K562 (cell line): ENCODE data around the gene KRT77. TPM values are rescaled to one million over a fixed set of nuclear protein-coding genes. Genes with fewer than 3 reads are reported as not detected.

Experiments used
- BRCA1 ChIP-seq, 2 experiments: fragments of 450-650 bp in 1 of 2; sonication (generic) in 1 of 2; formaldehyde crosslinking in 1 of 2; IDR thresholded peaks; 2 replicates each; pipeline versions ENCODE4 v1.5.0 to v1.6.1; 2017 to 2020; ENCODE audit warnings: mild to moderate bottlenecking in 1 of 2, missing genetic modification reagents in 1 of 2
- CBX2 ChIP-seq: fragments of 200-600 bp; sonication (generic); IDR thresholded peaks from one replicate; pipeline ENCODE4 v1.6.1; 2012; ENCODE audit warnings: mild to moderate bottlenecking, low read length, inconsistent platforms; ENCODE audit not compliant: insufficient read depth, poor library complexity, severe bottlenecking
- CHD1 ChIP-seq: fragments of 200-600 bp; sonication (generic); IDR thresholded peaks from one replicate; pipeline ENCODE4 v1.6.1; 2012; ENCODE audit warnings: mild to moderate bottlenecking, moderate library complexity, low read length, inconsistent platforms
- FIP1L1 ChIP-seq: fragments of 200-400 bp; formaldehyde crosslinking; IDR thresholded peaks from 2 replicates; pipeline ENCODE4 v1.6.1; 2018; ENCODE audit warnings: mild to moderate bottlenecking, low read depth, low read length; ENCODE audit not compliant: poor library complexity, severe bottlenecking
- HDAC1 ChIP-seq, 2 experiments: fragments of 450-650 bp; IDR thresholded peaks; 2 replicates each; pipeline ENCODE4 v1.6.1; 2016 to 2017; ENCODE audit warnings: inconsistent platforms in 1 of 2, mild to moderate bottlenecking in 1 of 2, moderate library complexity in 1 of 2
- HEY1 ChIP-seq: fragments of 250-450 bp; sonication (Bioruptor Pico); IDR thresholded peaks from 2 replicates; pipeline ENCODE4 v1.5.0; 2020; ENCODE audit warnings: mild to moderate bottlenecking, moderate library complexity, borderline replicate concordance
- KLF6 ChIP-seq: fragments of 250-450 bp; sonication (Bioruptor Pico); IDR thresholded peaks from 2 replicates; pipeline ENCODE4 v1.4.0; 2020; ENCODE audit warnings: mild to moderate bottlenecking, moderate library complexity, borderline replicate concordance
- L3MBTL2 ChIP-seq: fragments of 450-650 bp; IDR thresholded peaks from 2 replicates; pipeline ENCODE4 v1.6.1; 2016; ENCODE audit warnings: mild to moderate bottlenecking, moderate library complexity
- SMAD4 ChIP-seq: fragments of 250-450 bp; sonication (Bioruptor Pico); conservative IDR thresholded peaks from 2 replicates; pipeline ENCODE4 v1.8.0; 2021; ENCODE audit warnings: inconsistent platforms, mild to moderate bottlenecking, moderate library complexity
- SP1 ChIP-seq: sonication (generic); formaldehyde crosslinking; IDR thresholded peaks from 2 replicates; pipeline ENCODE4 v1.8.1; 2022; ENCODE audit warnings: mild to moderate bottlenecking, missing genetic modification reagents
- SUPT5H ChIP-seq: fragments of 450-650 bp; IDR thresholded peaks from 2 replicates; pipeline ENCODE4 v1.6.1; 2016
- TEAD1 ChIP-seq, 2 experiments: fragments of 450-650 bp in 1 of 2; sonication (generic) in 1 of 2; formaldehyde crosslinking; IDR thresholded peaks; 2 replicates each; pipeline versions ENCODE4 v1.4.0 to v1.8.0; 2020 to 2022; ENCODE audit warnings: mild to moderate bottlenecking in 2 of 2, missing genetic modification reagents in 1 of 2
- ZNF511 ChIP-seq: sonication (generic); formaldehyde crosslinking; IDR thresholded peaks from 2 replicates; pipeline ENCODE4 v1.8.0; 2022; ENCODE audit warnings: mild to moderate bottlenecking, missing genetic modification reagents
- ZNF583 ChIP-seq: fragments of 250-450 bp; sonication (Bioruptor Pico); IDR thresholded peaks from 2 replicates; pipeline ENCODE4 v1.4.0; 2020
- ZNF584 ChIP-seq: fragments of 200-800 bp; sonication (Bioruptor generic); IDR thresholded peaks from 2 replicates; pipeline ENCODE4 v1.6.1; 2016; ENCODE audit warnings: low read depth, mild to moderate bottlenecking, missing genetic modification characterization, missing compliant biosample characterization
- ZNF644 ChIP-seq: fragments of 200-800 bp; sonication (Bioruptor generic); IDR thresholded peaks from 2 replicates; pipeline ENCODE4 v1.6.1; 2016; ENCODE audit warnings: low read depth, missing genetic modification characterization, missing compliant biosample characterization
- polyA plus RNA-seq, 8 experiments: library from polyadenylated mRNA; depleted of rRNA in 4 of 8; stranded (reverse) in 5 of 8; unstranded in 3 of 8; fragments of >200 nt; fragmentation: Nextera tagmentation in 2 of 8; fragmentation: Illumina TruSeq in 1 of 8; extraction: Ambion mirVana in 2 of 8; extraction: Trizol in 1 of 8; gene quantifications; 2 replicates each; pipeline versions ENCODE4 v1.2.1 to v1.2.3, GENCODE V29; 2011 to 2014; ENCODE audit warnings: inconsistent platforms in 1 of 8, missing spikeins in 1 of 8
- total RNA-seq, 7 experiments: library from RNA; depleted of rRNA in 6 of 7; stranded (reverse); fragments of >200 nt in 6 of 7; fragmentation: Illumina TruSeq in 2 of 7; extraction: Trizol in 2 of 7; gene quantifications; 2 replicates each; pipeline versions ENCODE4 v1.2.1 to v1.2.3, GENCODE V29; 2011 to 2021; ENCODE audit warnings: low replicate concordance in 1 of 7
- TF ChIP-seq, protein P1 (sequence below): fragments of 450-650 bp; IDR thresholded peaks from 2 replicates; pipeline ENCODE4 v1.6.1; 2017; ENCODE audit warnings: antibody characterized with exemption
- TF ChIP-seq, protein P2 (sequence below): fragments of 250-450 bp; sonication (Bioruptor Pico); IDR thresholded peaks from 2 replicates; pipeline ENCODE4 v1.8.0; 2022; ENCODE audit warnings: moderate library complexity, mild to moderate bottlenecking, inconsistent platforms
- TF ChIP-seq, protein P3 (sequence below), 2 experiments: IDR thresholded peaks; 2 replicates each; pipeline ENCODE4 v1.6.1; 2012; ENCODE audit warnings: improper control_type of control experiment in 2 of 2, low read depth in 2 of 2, low read length in 2 of 2, borderline replicate concordance in 1 of 2
- TF ChIP-seq, protein P4 (sequence below): fragments of 450-650 bp; IDR thresholded peaks from 2 replicates; pipeline ENCODE4 v1.7.0; 2016; ENCODE audit warnings: borderline replicate concordance

KRT77 gene
- total and polyA plus RNA-seq, 9 of the 15 experiments (the other 6 are each of a cell fraction or from before 2014, with no cell fraction given): not detected

DNA sequence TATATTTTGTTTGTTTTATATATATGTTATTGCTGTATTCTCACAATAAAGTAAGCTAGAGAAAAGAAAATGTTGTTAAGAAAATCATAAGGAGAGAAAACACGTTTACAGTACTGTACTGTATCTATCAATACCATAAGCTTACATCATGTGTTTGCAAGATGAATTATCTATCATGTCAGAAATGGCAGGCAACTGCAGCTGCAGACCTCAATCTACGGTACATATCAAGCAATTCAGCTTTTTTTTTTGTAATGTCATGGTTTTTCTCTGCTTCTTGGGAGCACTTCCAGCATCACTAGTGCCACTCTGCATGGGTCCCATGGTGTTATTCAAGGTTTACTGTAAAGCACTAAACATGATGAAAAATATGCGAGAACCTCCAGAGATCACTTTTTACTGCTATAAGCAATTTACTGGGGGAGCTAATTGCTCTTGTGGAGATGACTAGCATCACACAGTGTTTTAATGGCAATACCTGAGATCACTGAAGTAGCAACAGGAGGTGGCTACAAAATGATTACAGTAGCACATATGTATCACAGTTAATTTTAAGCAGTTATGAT, 42.3 kb downstream of the KRT77 start (continued):
- TF ChIP-seq TEAD1 (CRISPR knock-in tag; IDR thresholded peaks at IDR 0.05) (0 out of 4 replicates have a peak, but pooled peaks of 1 of the 2 experiments have one; percentile 19), ZNF511 (CRISPR knock-in tag) (no peak), L3MBTL2 (no peak), FIP1L1 (no peak), ZNF583 (no peak), ZNF584 (no peak), SP1 (CRISPR knock-in tag) (no peak), SUPT5H (no peak), KLF6 (CRISPR knock-in tag) (no peak), CBX2 (no peak), BRCA1 (IDR thresholded peaks at IDR 0.05) (no peak), BRCA1 (CRISPR knock-in tag; IDR thresholded peaks at IDR 0.05) (no peak), SMAD4 (CRISPR knock-in tag) (no peak), HEY1 (CRISPR knock-in tag) (no peak), CHD1 (no peak), HDAC1 (IDR thresholded peaks at IDR 0.05) (no peak), ZNF644 (tag) (no peak)
- TF ChIP-seq, protein P1, sequence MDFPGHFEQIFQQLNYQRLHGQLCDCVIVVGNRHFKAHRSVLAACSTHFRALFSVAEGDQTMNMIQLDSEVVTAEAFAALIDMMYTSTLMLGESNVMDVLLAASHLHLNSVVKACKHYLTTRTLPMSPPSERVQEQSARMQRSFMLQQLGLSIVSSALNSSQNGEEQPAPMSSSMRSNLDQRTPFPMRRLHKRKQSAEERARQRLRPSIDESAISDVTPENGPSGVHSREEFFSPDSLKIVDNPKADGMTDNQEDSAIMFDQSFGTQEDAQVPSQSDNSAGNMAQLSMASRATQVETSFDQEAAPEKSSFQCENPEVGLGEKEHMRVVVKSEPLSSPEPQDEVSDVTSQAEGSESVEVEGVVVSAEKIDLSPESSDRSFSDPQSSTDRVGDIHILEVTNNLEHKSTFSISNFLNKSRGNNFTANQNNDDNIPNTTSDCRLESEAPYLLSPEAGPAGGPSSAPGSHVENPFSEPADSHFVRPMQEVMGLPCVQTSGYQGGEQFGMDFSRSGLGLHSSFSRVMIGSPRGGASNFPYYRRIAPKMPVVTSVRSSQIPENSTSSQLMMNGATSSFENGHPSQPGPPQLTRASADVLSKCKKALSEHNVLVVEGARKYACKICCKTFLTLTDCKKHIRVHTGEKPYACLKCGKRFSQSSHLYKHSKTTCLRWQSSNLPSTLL: no peak
- TF ChIP-seq, protein P2, sequence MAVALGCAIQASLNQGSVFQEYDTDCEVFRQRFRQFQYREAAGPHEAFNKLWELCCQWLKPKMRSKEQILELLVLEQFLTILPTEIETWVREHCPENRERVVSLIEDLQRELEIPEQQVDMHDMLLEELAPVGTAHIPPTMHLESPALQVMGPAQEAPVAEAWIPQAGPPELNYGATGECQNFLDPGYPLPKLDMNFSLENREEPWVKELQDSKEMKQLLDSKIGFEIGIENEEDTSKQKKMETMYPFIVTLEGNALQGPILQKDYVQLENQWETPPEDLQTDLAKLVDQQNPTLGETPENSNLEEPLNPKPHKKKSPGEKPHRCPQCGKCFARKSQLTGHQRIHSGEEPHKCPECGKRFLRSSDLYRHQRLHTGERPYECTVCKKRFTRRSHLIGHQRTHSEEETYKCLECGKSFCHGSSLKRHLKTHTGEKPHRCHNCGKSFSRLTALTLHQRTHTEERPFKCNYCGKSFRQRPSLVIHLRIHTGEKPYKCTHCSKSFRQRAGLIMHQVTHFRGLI (CRISPR knock-in tag): no peak
- TF ChIP-seq, protein P3, sequence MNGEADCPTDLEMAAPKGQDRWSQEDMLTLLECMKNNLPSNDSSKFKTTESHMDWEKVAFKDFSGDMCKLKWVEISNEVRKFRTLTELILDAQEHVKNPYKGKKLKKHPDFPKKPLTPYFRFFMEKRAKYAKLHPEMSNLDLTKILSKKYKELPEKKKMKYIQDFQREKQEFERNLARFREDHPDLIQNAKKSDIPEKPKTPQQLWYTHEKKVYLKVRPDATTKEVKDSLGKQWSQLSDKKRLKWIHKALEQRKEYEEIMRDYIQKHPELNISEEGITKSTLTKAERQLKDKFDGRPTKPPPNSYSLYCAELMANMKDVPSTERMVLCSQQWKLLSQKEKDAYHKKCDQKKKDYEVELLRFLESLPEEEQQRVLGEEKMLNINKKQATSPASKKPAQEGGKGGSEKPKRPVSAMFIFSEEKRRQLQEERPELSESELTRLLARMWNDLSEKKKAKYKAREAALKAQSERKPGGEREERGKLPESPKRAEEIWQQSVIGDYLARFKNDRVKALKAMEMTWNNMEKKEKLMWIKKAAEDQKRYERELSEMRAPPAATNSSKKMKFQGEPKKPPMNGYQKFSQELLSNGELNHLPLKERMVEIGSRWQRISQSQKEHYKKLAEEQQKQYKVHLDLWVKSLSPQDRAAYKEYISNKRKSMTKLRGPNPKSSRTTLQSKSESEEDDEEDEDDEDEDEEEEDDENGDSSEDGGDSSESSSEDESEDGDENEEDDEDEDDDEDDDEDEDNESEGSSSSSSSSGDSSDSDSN (IDR thresholded peaks at IDR 0.05; ENCODE audit: borderline replicate concordance in 1 of 2, low read depth in 2 of 2, low read length in 2 of 2): no peak
- TF ChIP-seq, protein P4, sequence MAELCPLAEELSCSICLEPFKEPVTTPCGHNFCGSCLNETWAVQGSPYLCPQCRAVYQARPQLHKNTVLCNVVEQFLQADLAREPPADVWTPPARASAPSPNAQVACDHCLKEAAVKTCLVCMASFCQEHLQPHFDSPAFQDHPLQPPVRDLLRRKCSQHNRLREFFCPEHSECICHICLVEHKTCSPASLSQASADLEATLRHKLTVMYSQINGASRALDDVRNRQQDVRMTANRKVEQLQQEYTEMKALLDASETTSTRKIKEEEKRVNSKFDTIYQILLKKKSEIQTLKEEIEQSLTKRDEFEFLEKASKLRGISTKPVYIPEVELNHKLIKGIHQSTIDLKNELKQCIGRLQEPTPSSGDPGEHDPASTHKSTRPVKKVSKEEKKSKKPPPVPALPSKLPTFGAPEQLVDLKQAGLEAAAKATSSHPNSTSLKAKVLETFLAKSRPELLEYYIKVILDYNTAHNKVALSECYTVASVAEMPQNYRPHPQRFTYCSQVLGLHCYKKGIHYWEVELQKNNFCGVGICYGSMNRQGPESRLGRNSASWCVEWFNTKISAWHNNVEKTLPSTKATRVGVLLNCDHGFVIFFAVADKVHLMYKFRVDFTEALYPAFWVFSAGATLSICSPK: no peak
